K562 (cell line): ENCODE results near the gene AGPAT4. TPM values are rescaled to one million over a fixed set of nuclear protein-coding genes. Genes with fewer than 3 reads are reported as not detected.

Source experiments
- ATAC-seq: fragments of 200-7000 bp; cut with Tn5 transposase; 3 replicates; pipeline ENCODE4 v1.9.1; 2020; ENCODE audit warnings: moderate library complexity
- BruUV-seq: library from RNA; stranded (reverse); fragments of 400-500 nt; replicated peaks from 2 replicates; lab custom pipeline; 2021; lab: Mats Ljungman, UMichigan
- CTCF ChIA-PET: fragments of 300-600 bp; formaldehyde crosslinking; extraction: SDS; loops from one replicate; lab custom pipeline; 2021; ENCODE audit warnings: low intra/inter-chr PET ratio; lab: Yijun Ruan, JAX
- POLR2A ChIA-PET: fragments of 300-600, 350-650 bp; sonication (Branson Sonifier 250); formaldehyde crosslinking; extraction: SDS; loops from one replicate; lab custom pipeline; 2021; ENCODE audit warnings: antibody characterized with exemption, inconsistent platforms; lab: Yijun Ruan, JAX
- DNase-seq, 4 experiments: peaks; one replicate each; pipeline versions ENCODE4 v3.0.0 to v3.0.0-alpha.2; 2011 to 2018; ENCODE audit warnings: low spot score in 3 of 4, mixed read lengths in 3 of 4; ENCODE audit errors: extremely low read depth in 1 of 4
- FAIRE-seq: peaks from 2 replicates; lab custom pipeline; 2011; peaks lifted over from hg19 to GRCh38; lab: Jason Lieb, UNC
- H2AFZ ChIP-seq: 2 replicates; pipeline ENCODE4 v1.6.0; 2011; ENCODE audit warnings: low read depth, low read length, control low read depth, inconsistent platforms
- H3K27ac ChIP-seq: fragments of 200-600 bp; 3 replicates; pipeline ENCODE4 v1.8.0; 2011; ENCODE audit warnings: low read depth, mild to moderate bottlenecking, control low read depth, inconsistent platforms, low read length, moderate library complexity, mixed read lengths; ENCODE audit errors: extremely low read depth
- H3K27me3 ChIP-seq, 2 experiments: fragments of 300-600 bp in 1 of 2; 2 replicates in 1 of 2; 3 replicates in 1 of 2; pipeline versions ENCODE4 v1.6.0 to v1.8.0; 2011; ENCODE audit warnings: inconsistent platforms in 2 of 2, low read length in 2 of 2, mild to moderate bottlenecking in 1 of 2, mixed read lengths in 1 of 2, moderate library complexity in 1 of 2; ENCODE audit not compliant: control insufficient read depth in 2 of 2, insufficient read depth in 2 of 2
- H3K36me3 ChIP-seq: fragments of 300-600 bp; 3 replicates; pipeline ENCODE4 v1.8.0; 2011; ENCODE audit warnings: mild to moderate bottlenecking, low read length, inconsistent platforms; ENCODE audit not compliant: control insufficient read depth, insufficient read depth
- H3K4me1 ChIP-seq, 2 experiments: fragments of 200-600 bp in 1 of 2; replicated peaks in 1 of 2; 2 replicates in 1 of 2; 3 replicates in 1 of 2; pipeline versions ENCODE4 v1.5.1 to v1.8.0; 2011; ENCODE audit warnings: inconsistent platforms in 2 of 2, low read length in 2 of 2, mild to moderate bottlenecking in 1 of 2, mixed read lengths in 1 of 2, moderate library complexity in 1 of 2; ENCODE audit not compliant: control insufficient read depth in 2 of 2, insufficient read depth in 2 of 2
- H3K4me2 ChIP-seq: 2 replicates; pipeline ENCODE4 v1.6.1; 2011; ENCODE audit warnings: low read length, control low read depth, inconsistent platforms, mixed read lengths; ENCODE audit not compliant: insufficient read depth
- H3K4me3 ChIP-seq: fragments of 200-600 bp; sonication (generic), shearing (Covaris generic); 2 replicates; pipeline ENCODE4 v1.5.1; 2016; ENCODE audit warnings: control low read depth, inconsistent platforms
- H3K79me2 ChIP-seq: fragments of 200-600 bp; 3 replicates; pipeline ENCODE4 v1.8.0; 2011; ENCODE audit warnings: low read length, inconsistent platforms; ENCODE audit not compliant: control insufficient read depth, insufficient read depth
- H3K9ac ChIP-seq, 2 experiments: 2 replicates each; pipeline versions ENCODE4 v1.6.0 to v1.6.1; 2011; ENCODE audit warnings: low read depth in 2 of 2, low read length in 2 of 2, control low read depth in 1 of 2, inconsistent platforms in 1 of 2, mild to moderate bottlenecking in 1 of 2, mixed read lengths in 1 of 2; ENCODE audit not compliant: insufficient read depth in 1 of 2
- H3K9me1 ChIP-seq: one replicate; pipeline ENCODE4 v1.6.0; 2011; ENCODE audit warnings: inconsistent platforms, mild to moderate bottlenecking, low read length, moderate library complexity; ENCODE audit not compliant: control insufficient read depth, insufficient read depth
- H3K9me3 ChIP-seq: replicated peaks from 2 replicates; pipeline ENCODE4 v1.5.1; 2011; ENCODE audit warnings: low read depth, low read length, inconsistent platforms; ENCODE audit not compliant: control insufficient read depth, insufficient read depth
- H4K20me1 ChIP-seq: replicated peaks from 2 replicates; pipeline ENCODE4 v1.6.1; 2011; ENCODE audit warnings: low read length, inconsistent platforms, mixed read lengths; ENCODE audit not compliant: control insufficient read depth, insufficient read depth
- CEBPG ChIP-seq, 3 experiments: fragments of 200-800 bp in 1 of 3; sonication (Bioruptor generic) in 1 of 3; sonication (generic) in 1 of 3; formaldehyde crosslinking in 1 of 3; IDR thresholded peaks in 2 of 3; conservative IDR thresholded peaks in 1 of 3; 2 replicates each; pipeline versions ENCODE4 v1.6.1 to v1.8.0; 2016 to 2022; ENCODE audit warnings: missing compliant biosample characterization in 2 of 3, missing genetic modification characterization in 2 of 3, mild to moderate bottlenecking in 1 of 3, missing genetic modification reagents in 1 of 3
- ETS2 ChIP-seq: IDR thresholded peaks from 2 replicates; pipeline ENCODE4 v1.6.1; 2016; ENCODE audit warnings: borderline replicate concordance, missing genetic modification characterization, mild to moderate bottlenecking, moderate library complexity, missing compliant biosample characterization; ENCODE audit not compliant: poor library complexity, severe bottlenecking
- PHF20 ChIP-seq: fragments of 450-650 bp; IDR thresholded peaks from 2 replicates; pipeline ENCODE4 v1.6.1; 2018; ENCODE audit not compliant: partially characterized antibody
- POU5F1 ChIP-seq: fragments of 150-350 bp; IDR thresholded peaks from 2 replicates; pipeline ENCODE4 v1.6.1; 2014; ENCODE audit warnings: borderline replicate concordance, low read length, low read depth, mild to moderate bottlenecking; ENCODE audit not compliant: partially characterized antibody
- RAD21 ChIP-seq, 2 experiments: fragments of 250-450 bp in 1 of 2; fragments of 450-650 bp in 1 of 2; sonication (Bioruptor Pico) in 1 of 2; formaldehyde crosslinking in 1 of 2; IDR thresholded peaks in 1 of 2; conservative IDR thresholded peaks in 1 of 2; 2 replicates each; pipeline versions ENCODE4 v1.4.0 to v1.8.0; 2020 to 2022; ENCODE audit warnings: mild to moderate bottlenecking in 2 of 2, moderate library complexity in 1 of 2
- RHOXF2B ChIP-seq: fragments of 250-450 bp; sonication (Bioruptor Pico); conservative IDR thresholded peaks from 2 replicates; pipeline ENCODE4 v1.5.1; 2021
- SLC30A9 ChIP-seq: fragments of 250-450 bp; sonication (Bioruptor Pico); IDR thresholded peaks from 2 replicates; pipeline ENCODE4 v1.8.0; 2022; ENCODE audit warnings: mild to moderate bottlenecking, moderate library complexity
- SPI1 ChIP-seq: IDR thresholded peaks from 2 replicates; pipeline ENCODE4 v1.6.1; 2011; ENCODE audit warnings: low read depth, low read length, control low read depth, borderline replicate concordance
- TGIF2 ChIP-seq: sonication (generic); formaldehyde crosslinking; IDR thresholded peaks from 2 replicates; pipeline ENCODE4 v1.8.1; 2022; ENCODE audit warnings: mild to moderate bottlenecking, missing genetic modification reagents, moderate library complexity
- ZNF133 ChIP-seq: fragments of 250-450 bp; sonication (Bioruptor Pico); IDR thresholded peaks from 2 replicates; pipeline ENCODE4 v1.4.0; 2020; ENCODE audit warnings: mild to moderate bottlenecking
- ZNF41 ChIP-seq: fragments of 250-450 bp; sonication (Bioruptor Pico); conservative IDR thresholded peaks from 2 replicates; pipeline ENCODE4 v1.4.0; 2020; ENCODE audit warnings: mild to moderate bottlenecking
- WGBS: fragments of 100-300 bp; shearing (Covaris generic); methylation state at CpG from one replicate; pipeline ENCODE4 v1.1.6; 2016; ENCODE audit warnings: low coverage, mixed read lengths; ENCODE audit not compliant: insufficient coverage; ENCODE audit errors: missing lambda C conversion rate; 5-methylcytosine and 5-hydroxymethylcytosine counted together
- in situ Hi-C: fragments of 300-500 bp; cut with MboI; formaldehyde crosslinking; loops from 4 replicates; pipeline ENCODE4 v1.15.0; 2018; ENCODE audit warnings: inconsistent platforms, mixed read lengths
- intact Hi-C: fragments of 100-400 bp; cut with micrococcal nuclease; formaldehyde crosslinking; loops from 2 replicates; pipeline ENCODE4 v1.14.2; 2022
- polyA plus RNA-seq, 8 experiments: library from polyadenylated mRNA; depleted of rRNA in 4 of 8; stranded (reverse) in 5 of 8; unstranded in 3 of 8; fragments of >200 nt; fragmentation: Nextera tagmentation in 2 of 8; fragmentation: Illumina TruSeq in 1 of 8; extraction: Ambion mirVana in 2 of 8; extraction: Trizol in 1 of 8; gene quantifications; 2 replicates each; pipeline versions ENCODE4 v1.2.1 to v1.2.3, GENCODE V29; 2011 to 2014; ENCODE audit warnings: inconsistent platforms in 1 of 8, missing spikeins in 1 of 8
- total RNA-seq, 7 experiments: library from RNA; depleted of rRNA in 6 of 7; stranded (reverse); fragments of >200 nt in 6 of 7; fragmentation: Illumina TruSeq in 2 of 7; extraction: Trizol in 2 of 7; gene quantifications; 2 replicates each; pipeline versions ENCODE4 v1.2.1 to v1.2.3, GENCODE V29; 2011 to 2021; ENCODE audit warnings: low replicate concordance in 1 of 7
- TF ChIP-seq, protein P1 (sequence below): fragments of 200-400 bp; formaldehyde crosslinking; IDR thresholded peaks from 2 replicates; pipeline ENCODE4 v1.6.1; 2017; ENCODE audit warnings: mild to moderate bottlenecking, low read depth, low read length, moderate library complexity
- TF ChIP-seq, protein P2 (sequence below), 3 experiments: IDR thresholded peaks in 2 of 3; conservative IDR thresholded peaks in 1 of 3; 2 replicates each; pipeline ENCODE4 v1.5.1; 2011 to 2012; ENCODE audit warnings: low read length in 3 of 3, mild to moderate bottlenecking in 3 of 3, control low read depth in 2 of 3, improper control_type of control experiment in 1 of 3, inconsistent platforms in 1 of 3, low read depth in 1 of 3, mixed read lengths in 1 of 3, moderate library complexity in 1 of 3; ENCODE audit not compliant: insufficient read depth in 2 of 3

AGPAT4 gene
- total and polyA plus RNA-seq, 9 of the 15 experiments (the other 6 are each of a cell fraction or from before 2014, with no cell fraction given) = 2.2 to 15.0 (median 5.7) TPM

DNA sequence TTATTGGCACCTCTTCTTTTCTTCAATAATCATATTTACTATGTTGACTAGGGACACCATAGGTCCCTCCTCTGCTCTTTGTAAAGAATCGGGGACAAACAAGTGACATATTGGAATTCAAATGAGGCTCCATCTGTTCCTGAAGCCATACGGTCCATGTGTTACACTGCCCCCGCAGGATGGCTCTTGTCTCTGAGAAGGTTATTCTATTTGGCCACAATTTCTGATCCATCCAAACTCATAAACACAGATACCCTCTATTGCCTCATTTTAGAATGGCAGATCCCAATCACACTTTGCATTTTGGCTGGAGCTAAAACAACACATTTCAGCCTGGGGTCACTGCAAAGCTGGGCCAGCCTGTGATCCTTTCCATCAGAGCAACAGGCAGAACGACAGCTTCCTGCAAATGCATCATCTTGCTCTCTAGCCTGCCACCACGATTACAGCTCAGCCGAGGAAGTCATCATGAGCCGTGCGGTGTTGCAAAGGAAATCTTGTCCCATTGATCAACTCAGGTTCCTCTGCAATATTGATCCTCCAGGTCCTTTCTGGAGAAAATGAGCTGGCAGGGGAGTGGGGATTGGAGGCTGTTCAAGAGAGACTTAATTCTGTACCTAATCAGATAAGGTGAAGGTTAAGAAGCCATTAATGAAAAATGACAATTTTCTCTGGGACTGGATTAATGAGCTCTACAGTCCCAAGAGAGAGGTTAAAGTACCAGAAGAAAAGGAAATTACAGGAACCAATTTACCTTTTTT lies 73.1 kb downstream of the AGPAT4 start:
- Histone ChIP-seq H3K4me3 (no peak overlapping the region), H3K27ac (no peak overlapping the region), H3K79me2 (peaks cover 17% of the 10 kb centered on the region; the same call in 2 of the 3 replicates), H3K36me3 (no peaks in the 10 kb centered on the region), H2AFZ (peak overlapping the region; percentile 27; the same call in 1 of the 2 replicates), H3K9ac (no peak overlapping the region), H3K27me3 (no peaks in the 10 kb centered on the region), H3K4me1 (peaks cover 13 to 17% of the 10 kb centered on the region in 2 experiments; a peak in 4 of 5 replicates), H4K20me1 (no peaks in the 10 kb centered on the region), H3K9me1 (no peaks in the 10 kb centered on the region), H3K9me3 (no peaks in the 10 kb centered on the region), H3K4me2 (no peak overlapping the region)
- in situ Hi-C loops = no loop called here
- no peak for FAIRE-seq
- POLR2A ChIA-PET = interaction anchor here (0.7 kb wide), 2 partner anchors 13 to 75 kb away, joined by 3 read pairs; no protein-coding TSS in a partner anchor
- 67% methylated on average over 8 of the region's 8 CpGs for WGBS
- intact Hi-C loops = no loop called here
- DNase-seq = peak in 3 of 4 experiments; percentile 54 to 75 (median 71)
- 0 out of 3 replicates have a peak, but pooled peaks have one; percentile 25 for ATAC-seq
- BruUV-seq = no TSS peak
- CTCF ChIA-PET = no interaction called here
- TF ChIP-seq PHF20 (no peak), ZNF133 (CRISPR knock-in tag) (no peak), SPI1 (no peak), TGIF2 (CRISPR knock-in tag) (no peak), ETS2 (no peak), RAD21 (CRISPR knock-in tag; conservative IDR thresholded peaks at IDR 0.05 in 1 of 2, IDR thresholded peaks at IDR 0.05 in 1 of 2) (peak in 1 of 2 experiments; percentile 39; a peak in 1 of 4 replicates), CEBPG (CRISPR knock-in tag; IDR thresholded peaks at IDR 0.05) (no peak), CEBPG (tag; conservative IDR thresholded peaks at IDR 0.05 in 1 of 2, IDR thresholded peaks at IDR 0.05 in 1 of 2) (no peak), POU5F1 (no peak), ZNF41 (CRISPR knock-in tag) (no peak), SLC30A9 (CRISPR knock-in tag) (no peak), RHOXF2B (CRISPR knock-in tag) (no peak)
- TF ChIP-seq, protein P1, sequence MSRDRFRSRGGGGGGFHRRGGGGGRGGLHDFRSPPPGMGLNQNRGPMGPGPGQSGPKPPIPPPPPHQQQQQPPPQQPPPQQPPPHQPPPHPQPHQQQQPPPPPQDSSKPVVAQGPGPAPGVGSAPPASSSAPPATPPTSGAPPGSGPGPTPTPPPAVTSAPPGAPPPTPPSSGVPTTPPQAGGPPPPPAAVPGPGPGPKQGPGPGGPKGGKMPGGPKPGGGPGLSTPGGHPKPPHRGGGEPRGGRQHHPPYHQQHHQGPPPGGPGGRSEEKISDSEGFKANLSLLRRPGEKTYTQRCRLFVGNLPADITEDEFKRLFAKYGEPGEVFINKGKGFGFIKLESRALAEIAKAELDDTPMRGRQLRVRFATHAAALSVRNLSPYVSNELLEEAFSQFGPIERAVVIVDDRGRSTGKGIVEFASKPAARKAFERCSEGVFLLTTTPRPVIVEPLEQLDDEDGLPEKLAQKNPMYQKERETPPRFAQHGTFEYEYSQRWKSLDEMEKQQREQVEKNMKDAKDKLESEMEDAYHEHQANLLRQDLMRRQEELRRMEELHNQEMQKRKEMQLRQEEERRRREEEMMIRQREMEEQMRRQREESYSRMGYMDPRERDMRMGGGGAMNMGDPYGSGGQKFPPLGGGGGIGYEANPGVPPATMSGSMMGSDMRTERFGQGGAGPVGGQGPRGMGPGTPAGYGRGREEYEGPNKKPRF = no peak
- TF ChIP-seq, protein P2, sequence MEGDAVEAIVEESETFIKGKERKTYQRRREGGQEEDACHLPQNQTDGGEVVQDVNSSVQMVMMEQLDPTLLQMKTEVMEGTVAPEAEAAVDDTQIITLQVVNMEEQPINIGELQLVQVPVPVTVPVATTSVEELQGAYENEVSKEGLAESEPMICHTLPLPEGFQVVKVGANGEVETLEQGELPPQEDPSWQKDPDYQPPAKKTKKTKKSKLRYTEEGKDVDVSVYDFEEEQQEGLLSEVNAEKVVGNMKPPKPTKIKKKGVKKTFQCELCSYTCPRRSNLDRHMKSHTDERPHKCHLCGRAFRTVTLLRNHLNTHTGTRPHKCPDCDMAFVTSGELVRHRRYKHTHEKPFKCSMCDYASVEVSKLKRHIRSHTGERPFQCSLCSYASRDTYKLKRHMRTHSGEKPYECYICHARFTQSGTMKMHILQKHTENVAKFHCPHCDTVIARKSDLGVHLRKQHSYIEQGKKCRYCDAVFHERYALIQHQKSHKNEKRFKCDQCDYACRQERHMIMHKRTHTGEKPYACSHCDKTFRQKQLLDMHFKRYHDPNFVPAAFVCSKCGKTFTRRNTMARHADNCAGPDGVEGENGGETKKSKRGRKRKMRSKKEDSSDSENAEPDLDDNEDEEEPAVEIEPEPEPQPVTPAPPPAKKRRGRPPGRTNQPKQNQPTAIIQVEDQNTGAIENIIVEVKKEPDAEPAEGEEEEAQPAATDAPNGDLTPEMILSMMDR (IDR thresholded peaks at IDR 0.05 in 2 of 3, conservative IDR thresholded peaks at IDR 0.05 in 1 of 3; ENCODE audit: insufficient read depth in 2 of 3, low read depth in 1 of 3, low read length in 3 of 3) = peak; percentile 42 to 49 (median 45); a peak in 4 of 6 replicates
